Right atrium auricular region (tissue), 2 donors: ENCODE results near the gene ERN2. TPM values are rescaled to one million over a fixed set of nuclear protein-coding genes. Genes with fewer than 3 reads are reported as not detected.

Experiments used
- DNase-seq: peaks from one replicate; pipeline ENCODE4 v3.0.0-alpha.2; 2019; ENCODE audit warnings: low spot score
- H3K27ac ChIP-seq, 2 donors: fragments of 200-600 bp; sonication (generic); 1 replicate in 1 of 2; 2 replicates in 1 of 2; pipeline ENCODE4 v1.5.1; 2016 to 2019
- H3K27me3 ChIP-seq, 2 donors: fragments of 200-600 bp; sonication (generic); one replicate each; pipeline versions ENCODE4 v1.5.1 to v1.6.0; 2017 to 2019
- H3K36me3 ChIP-seq: fragments of 200-600 bp; sonication (generic); one replicate; pipeline ENCODE4 v1.5.1; 2016
- H3K4me1 ChIP-seq, 2 donors: fragments of 200-600 bp; sonication (generic); one replicate each; pipeline versions ENCODE4 v1.5.1 to v1.6.0; 2017 to 2019
- H3K4me3 ChIP-seq, 2 donors: fragments of 200-600 bp; sonication (generic); 1 replicate in 1 of 2; 2 replicates in 1 of 2; pipeline ENCODE4 v1.5.1; 2017 to 2019; ENCODE audit warnings: mild to moderate bottlenecking in 1 of 2, moderate library complexity in 1 of 2
- H3K9me3 ChIP-seq, 2 donors: fragments of 200-600 bp; sonication (generic); one replicate each; pipeline ENCODE4 v1.5.1; 2019
- total RNA-seq, 2 donors: library from RNA; depleted of rRNA; stranded (reverse); fragments of >200 nt; gene quantifications; one replicate each; pipeline ENCODE4 v1.1.0, GENCODE V29; 2016
- TF ChIP-seq, protein P1 (sequence below), 2 donors: fragments of 200-600 bp; sonication (generic); IDR thresholded peaks; one replicate each; pipeline ENCODE4 v1.5.1; 2019; ENCODE audit warnings: antibody characterized with exemption in 2 of 2

ERN2 gene
- total RNA-seq, 2 donors from 2014 or later = not detected

DNA sequence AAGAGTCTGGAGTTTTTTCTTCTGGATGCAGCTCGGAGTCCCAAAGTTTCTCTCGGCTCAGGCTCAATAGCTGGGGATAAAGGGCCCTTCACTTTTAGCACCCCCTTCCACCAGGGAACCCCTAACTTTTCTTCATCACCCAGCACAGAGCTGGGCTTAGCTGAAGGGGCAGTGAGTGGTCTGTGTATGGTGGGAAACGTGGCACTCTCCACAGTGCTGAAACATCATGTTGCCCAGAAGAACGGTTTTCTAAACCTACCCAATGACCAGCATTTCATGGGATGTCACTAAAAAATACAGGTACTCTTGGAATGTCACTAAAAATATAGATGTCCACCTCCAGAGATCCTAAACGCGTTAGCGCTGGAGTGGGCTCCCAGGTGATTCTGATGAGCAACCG is 12.0 kb downstream of the ERN2 start:
- Histone ChIP-seq H3K36me3 (no peaks in the 10 kb centered on the region), H3K27ac (no peak overlapping the region), H3K4me1 (no peaks in the 10 kb centered on the region), H3K9me3 (peaks cover 0 to 8% of the 10 kb centered on the region in 2 donors), H3K4me3 (no peak overlapping the region), H3K27me3 (no peaks in the 10 kb centered on the region)
- DNase-seq = no peak
- TF ChIP-seq, protein P1, sequence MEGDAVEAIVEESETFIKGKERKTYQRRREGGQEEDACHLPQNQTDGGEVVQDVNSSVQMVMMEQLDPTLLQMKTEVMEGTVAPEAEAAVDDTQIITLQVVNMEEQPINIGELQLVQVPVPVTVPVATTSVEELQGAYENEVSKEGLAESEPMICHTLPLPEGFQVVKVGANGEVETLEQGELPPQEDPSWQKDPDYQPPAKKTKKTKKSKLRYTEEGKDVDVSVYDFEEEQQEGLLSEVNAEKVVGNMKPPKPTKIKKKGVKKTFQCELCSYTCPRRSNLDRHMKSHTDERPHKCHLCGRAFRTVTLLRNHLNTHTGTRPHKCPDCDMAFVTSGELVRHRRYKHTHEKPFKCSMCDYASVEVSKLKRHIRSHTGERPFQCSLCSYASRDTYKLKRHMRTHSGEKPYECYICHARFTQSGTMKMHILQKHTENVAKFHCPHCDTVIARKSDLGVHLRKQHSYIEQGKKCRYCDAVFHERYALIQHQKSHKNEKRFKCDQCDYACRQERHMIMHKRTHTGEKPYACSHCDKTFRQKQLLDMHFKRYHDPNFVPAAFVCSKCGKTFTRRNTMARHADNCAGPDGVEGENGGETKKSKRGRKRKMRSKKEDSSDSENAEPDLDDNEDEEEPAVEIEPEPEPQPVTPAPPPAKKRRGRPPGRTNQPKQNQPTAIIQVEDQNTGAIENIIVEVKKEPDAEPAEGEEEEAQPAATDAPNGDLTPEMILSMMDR (IDR thresholded peaks at IDR 0.05) = no peak

DNA sequence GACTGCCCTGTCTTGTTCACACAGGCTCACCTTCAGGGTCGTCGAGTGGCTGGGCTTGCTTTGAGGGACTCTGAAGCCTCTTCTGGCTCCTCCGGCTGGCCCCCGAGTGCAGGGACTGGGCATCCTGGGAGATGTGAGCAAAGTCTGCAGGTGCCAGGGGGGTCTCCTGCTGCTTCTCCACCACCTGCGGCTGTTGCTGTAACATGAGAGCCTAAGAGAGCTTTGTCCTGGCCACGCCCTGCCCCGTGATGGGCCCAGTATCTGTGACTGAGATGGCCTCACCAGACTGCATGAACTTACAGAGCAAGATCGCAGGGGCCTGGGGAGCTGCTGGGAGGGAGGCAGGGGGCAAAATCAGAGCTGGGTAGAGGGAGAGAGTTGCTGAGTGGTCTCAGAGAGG is 12.5 kb downstream of the ERN2 start:
- no peaks in the 10 kb centered on the region for H3K27me3 ChIP-seq
- no peak overlapping the region for H3K4me3 ChIP-seq
- H3K36me3 ChIP-seq = no peaks in the 10 kb centered on the region
- no peak overlapping the region for H3K27ac ChIP-seq
- no peak for DNase-seq
- no peaks in the 10 kb centered on the region for H3K4me1 ChIP-seq
- TF ChIP-seq, protein P1 (IDR thresholded peaks at IDR 0.05) = no peak
- peaks cover 0 to 8% of the 10 kb centered on the region in 2 donors for H3K9me3 ChIP-seq

- Histone ChIP-seq H3K4me3 (no peak overlapping the region), H3K27ac (no peak overlapping the region), H3K36me3 (no peaks in the 10 kb centered on the region), H3K4me1 (peaks cover 0 to under 1% of the 10 kb centered on the region in 2 donors), H3K27me3 (no peaks in the 10 kb centered on the region), H3K9me3 (peaks cover 0 to 8% of the 10 kb centered on the region in 2 donors)
- TF ChIP-seq, protein P1 (IDR thresholded peaks at IDR 0.05) = no peak
- no peak for DNase-seq
These were observed 12.9 kb downstream of the ERN2 start for GRCh38 chr16:23700093-23700492.

DNA sequence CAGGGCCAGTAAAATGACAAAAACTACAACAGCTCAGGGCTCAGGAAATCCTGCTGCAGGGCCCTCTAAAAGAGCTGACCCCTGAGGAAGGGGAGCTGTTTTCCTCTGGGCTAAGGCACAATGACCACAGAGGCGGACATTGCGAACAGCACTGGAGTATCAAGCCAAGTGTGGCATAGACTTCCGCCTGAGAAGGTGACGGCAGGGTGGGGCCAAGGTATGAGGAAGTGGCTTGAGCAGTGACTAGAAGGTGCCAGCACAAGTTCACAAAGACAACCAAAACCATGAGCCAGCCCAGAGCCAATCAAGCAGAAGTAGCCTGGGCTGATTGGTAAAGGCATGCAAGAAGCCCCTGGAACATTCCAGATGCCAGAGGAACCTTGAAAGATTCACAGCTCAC is 13.9 kb downstream of the ERN2 start:
- H3K27me3 ChIP-seq = no peaks in the 10 kb centered on the region
- H3K36me3 ChIP-seq = no peaks in the 10 kb centered on the region
- TF ChIP-seq, protein P1 (IDR thresholded peaks at IDR 0.05) = no peak
- H3K9me3 ChIP-seq = peaks cover 0 to 8% of the 10 kb centered on the region in 2 donors
- H3K4me1 ChIP-seq = peaks cover 0 to 6% of the 10 kb centered on the region in 2 donors
- H3K27ac ChIP-seq = no peak overlapping the region
- DNase-seq = no peak
- H3K4me3 ChIP-seq = no peak overlapping the region

GRCh38 chr16:23695756-23696155 is 17.3 kb downstream of the ERN2 start:
- H3K4me3 ChIP-seq = no peak overlapping the region
- TF ChIP-seq, protein P1 (IDR thresholded peaks at IDR 0.05) = no peak
- DNase-seq = no peak

More at GRCh38 chr16:23695756-23696155, 17.3 kb downstream of the ERN2 start:
- Histone ChIP-seq H3K36me3 (peaks cover 5% of the 10 kb centered on the region), H3K27ac (no peak overlapping the region), H3K4me1 (peaks cover 0 to 6% of the 10 kb centered on the region in 2 donors), H3K27me3 (no peaks in the 10 kb centered on the region), H3K9me3 (no peaks in the 10 kb centered on the region)
